GM12892 (cell line): ENCODE measurements around the gene DND1.

Experiments used
- POLR2A ChIP-seq: IDR thresholded peaks from 2 replicates; pipeline ENCODE4 v1.6.1; 2011; ENCODE audit warnings: low read depth, low read length, control low read depth
- POLR2AphosphoS5 ChIP-seq: IDR thresholded peaks from 2 replicates; pipeline ENCODE4 v1.6.1; 2011; ENCODE audit warnings: low read depth, low read length, control low read depth
- TAF1 ChIP-seq: IDR thresholded peaks from 2 replicates; pipeline ENCODE4 v1.6.1; 2011; ENCODE audit warnings: low read depth, mild to moderate bottlenecking, control low read depth, low read length, borderline replicate concordance

DNA sequence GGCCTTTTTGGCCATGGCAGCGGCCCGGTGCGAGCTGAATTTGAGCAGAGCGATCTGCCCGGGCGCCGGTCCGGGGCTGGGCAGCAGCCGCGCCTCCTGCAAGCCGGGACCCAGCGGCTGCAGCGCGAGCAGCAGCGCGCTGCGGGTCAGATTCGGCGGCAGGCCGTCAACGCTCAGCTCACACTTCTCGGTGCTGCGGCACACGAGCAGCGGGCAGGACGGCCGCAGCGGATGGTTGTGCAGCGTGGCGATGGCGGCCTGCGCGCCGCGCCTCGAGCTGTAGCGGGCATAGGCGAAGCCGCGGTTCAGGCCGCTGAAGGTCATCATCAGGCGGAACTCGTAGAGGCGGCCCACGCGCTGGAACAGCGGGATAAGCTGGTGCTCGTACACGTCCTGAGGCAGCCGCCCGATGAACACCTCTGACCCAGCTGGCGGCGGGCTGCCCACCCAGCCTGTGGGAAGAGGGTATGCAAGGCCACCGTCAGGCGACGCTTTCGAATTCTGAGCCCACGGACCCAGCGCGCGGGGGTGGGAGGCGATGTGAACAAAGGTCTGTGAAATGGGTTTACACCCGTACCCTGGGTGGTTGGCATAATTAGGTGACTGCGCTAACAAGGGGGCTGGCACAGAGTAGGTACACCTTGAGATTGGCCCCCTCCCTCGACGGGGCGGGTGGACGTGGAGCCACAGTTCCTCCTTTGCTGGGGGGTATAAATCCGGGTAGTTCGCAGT is 755 bp downstream of the DND1 start:
- TF ChIP-seq POLR2AphosphoS5, result no peak
- no peak for TF ChIP-seq TAF1
- TF ChIP-seq POLR2A, result 0 out of 2 replicates have a peak, but pooled peaks have one; percentile 35
